IMR-90 (cell line): ENCODE data around the gene INPP5A. TPM values are rescaled to one million over a fixed set of nuclear protein-coding genes. Genes with fewer than 3 reads are reported as not detected.

Experiments
- ATAC-seq: fragments of 200-7000 bp; cut with Tn5 transposase; 2 replicates; pipeline ENCODE4 v1.9.1; 2020; ENCODE audit warnings: low read depth, mild to moderate bottlenecking, moderate library complexity
- BruUV-seq: library from RNA; stranded (reverse); fragments of 400-500 nt; replicated peaks from 2 replicates; lab custom pipeline; 2021; lab: Mats Ljungman, UMichigan
- CTCF ChIA-PET: fragments of 300-600 bp; formaldehyde crosslinking; extraction: SDS; loops from one replicate; lab custom pipeline; 2021; ENCODE audit warnings: antibody characterized with exemption; lab: Yijun Ruan, JAX
- POLR2A ChIA-PET: fragments of 300-600 bp; sonication (Branson Sonifier 250); formaldehyde crosslinking; loops from one replicate; lab custom pipeline; 2022; ENCODE audit warnings: antibody characterized with exemption; ENCODE audit not compliant: unreplicated experiment; lab: Charles Lee
- DNase-seq: peaks from one replicate; pipeline ENCODE4 v3.0.0; 2013
- H2AFZ ChIP-seq: replicated peaks from 2 replicates; pipeline ENCODE3; 2013; ENCODE audit warnings: low read length, mild to moderate bottlenecking; ENCODE audit not compliant: poor library complexity
- H2AK5ac ChIP-seq: 2 replicates; pipeline ENCODE4 v1.6.1; 2013; ENCODE audit warnings: low read depth, low read length, inconsistent platforms
- H2AK9ac ChIP-seq: replicated peaks from 2 replicates; pipeline ENCODE3; 2013; ENCODE audit warnings: mild to moderate bottlenecking, low read depth, low read length, moderate library complexity; ENCODE audit not compliant: poor library complexity
- H2BK120ac ChIP-seq: 2 replicates; pipeline ENCODE4 v1.6.1; 2013; ENCODE audit warnings: low read depth, low read length, inconsistent platforms
- H2BK15ac ChIP-seq: 3 replicates; pipeline ENCODE4 v1.6.1; 2013; ENCODE audit warnings: low read depth, low read length, inconsistent platforms
- H2BK20ac ChIP-seq: 2 replicates; pipeline ENCODE4 v1.6.1; 2013; ENCODE audit warnings: low read depth, mild to moderate bottlenecking, inconsistent platforms, low read length, moderate library complexity
- H2BK5ac ChIP-seq: 2 replicates; pipeline ENCODE4 v1.6.1; 2013; ENCODE audit warnings: mild to moderate bottlenecking, low read depth, low read length, inconsistent platforms; ENCODE audit not compliant: poor library complexity, severe bottlenecking
- H3K14ac ChIP-seq: replicated peaks from 2 replicates; pipeline ENCODE4 v1.6.1; 2013; ENCODE audit warnings: low read depth, low read length, inconsistent platforms
- H3K18ac ChIP-seq: 2 replicates; pipeline ENCODE4 v1.6.1; 2013; ENCODE audit warnings: low read depth, low read length, control low read depth
- H3K23ac ChIP-seq: 2 replicates; pipeline ENCODE4 v1.6.1; 2013; ENCODE audit warnings: low read depth, low read length, inconsistent platforms
- H3K27ac ChIP-seq: 2 replicates; pipeline ENCODE4 v1.5.1; 2013; ENCODE audit warnings: mild to moderate bottlenecking, control low read depth, low read length; ENCODE audit not compliant: insufficient read depth
- H3K27me3 ChIP-seq: 2 replicates; pipeline ENCODE4 v1.6.1; 2013; ENCODE audit warnings: low read length; ENCODE audit not compliant: control insufficient read depth, insufficient read depth
- H3K36me3 ChIP-seq: 2 replicates; pipeline ENCODE4 v1.6.1; 2013; ENCODE audit warnings: low read length, mixed read lengths; ENCODE audit not compliant: control insufficient read depth, insufficient read depth
- H3K4ac ChIP-seq: 2 replicates; pipeline ENCODE4 v1.6.1; 2013; ENCODE audit warnings: low read depth, low read length, inconsistent platforms
- H3K4me1 ChIP-seq: 2 replicates; pipeline ENCODE4 v1.6.1; 2013; ENCODE audit warnings: low read length, mixed read lengths; ENCODE audit not compliant: control insufficient read depth, insufficient read depth
- H3K4me2 ChIP-seq: 2 replicates; pipeline ENCODE4 v1.6.1; 2013; ENCODE audit warnings: low read depth, mild to moderate bottlenecking, control low read depth, low read length, moderate library complexity
- H3K4me3 ChIP-seq: 2 replicates; pipeline ENCODE4 v1.5.1; 2013; ENCODE audit warnings: low read depth, mild to moderate bottlenecking, control low read depth, low read length, moderate library complexity; ENCODE audit not compliant: insufficient read depth
- H3K56ac ChIP-seq: 2 replicates; pipeline ENCODE4 v1.6.1; 2013; ENCODE audit warnings: low read length, inconsistent platforms; ENCODE audit not compliant: insufficient read depth; ENCODE audit errors: extremely low read depth
- H3K79me1 ChIP-seq, 2 experiments: 2 replicates each; pipeline ENCODE4 v1.6.1; 2013; ENCODE audit warnings: low read length in 2 of 2, inconsistent platforms in 1 of 2, low read depth in 1 of 2
- H3K9ac ChIP-seq: 2 replicates; pipeline ENCODE4 v1.6.1; 2013; ENCODE audit warnings: low read depth, low read length, control low read depth
- H3K9me1 ChIP-seq: 2 replicates; pipeline ENCODE4 v1.6.1; 2013; ENCODE audit warnings: low read length, inconsistent platforms; ENCODE audit not compliant: insufficient read depth
- H3K9me3 ChIP-seq: 2 replicates; pipeline ENCODE4 v1.6.1; 2013; ENCODE audit warnings: low read length; ENCODE audit not compliant: control insufficient read depth, insufficient read depth
- H4K20me1 ChIP-seq: 2 replicates; pipeline ENCODE4 v1.6.1; 2013; ENCODE audit warnings: low read length, inconsistent platforms; ENCODE audit not compliant: insufficient read depth
- H4K5ac ChIP-seq: 2 replicates; pipeline ENCODE4 v1.6.1; 2013; ENCODE audit warnings: mild to moderate bottlenecking, low read depth, low read length, control low read depth
- H4K8ac ChIP-seq, 2 experiments: 2 replicates each; pipeline ENCODE4 v1.6.1; 2013; ENCODE audit warnings: low read depth in 2 of 2, low read length in 2 of 2, control low read depth in 1 of 2, inconsistent platforms in 1 of 2
- H4K91ac ChIP-seq: 2 replicates; pipeline ENCODE4 v1.6.1; 2013; ENCODE audit warnings: low read depth, low read length, inconsistent platforms; ENCODE audit not compliant: insufficient read depth
- ELK1 ChIP-seq: fragments of 150-350 bp; IDR thresholded peaks from 2 replicates; pipeline ENCODE4 v1.6.1; 2016; ENCODE audit warnings: low read depth, mild to moderate bottlenecking, low read length, moderate library complexity, borderline replicate concordance
- MXI1 ChIP-seq: IDR thresholded peaks from 2 replicates; pipeline ENCODE4 v1.6.1; 2012; ENCODE audit warnings: low read depth, mild to moderate bottlenecking, low read length, moderate library complexity, borderline replicate concordance
- NFE2L2 ChIP-seq: fragments of 150-350 bp; IDR thresholded peaks from 2 replicates; pipeline ENCODE4 v1.6.1; 2016; ENCODE audit warnings: low read depth, mild to moderate bottlenecking, low read length
- RAD21 ChIP-seq: IDR thresholded peaks from 2 replicates; pipeline ENCODE4 v1.6.1; 2012; ENCODE audit warnings: low read length, improper control_type of control experiment
- WGBS, 2 experiments: methylation state at CpG; one replicate each; pipeline versions ENCODE4 v1.1.5 to v1.1.7; 2013; ENCODE audit warnings: missing lambda C conversion rate in 2 of 2; ENCODE audit not compliant: insufficient read length in 1 of 2; ENCODE audit errors: extremely low coverage in 2 of 2; 5-methylcytosine and 5-hydroxymethylcytosine counted together
- dilution Hi-C: fragments of 300-500 bp; cut with HindIII; formaldehyde crosslinking; loops from one replicate; pipeline ENCODE4 v1.14.3; 2018; ENCODE audit warnings: low sequenced_read_pairs; ENCODE audit not compliant: unreplicated experiment
- in situ Hi-C: fragments of 300-500 bp; cut with MboI; formaldehyde crosslinking; loops from 3 replicates; pipeline ENCODE4 v1.14.3; 2019; ENCODE audit warnings: low sequenced_read_pairs, inconsistent platforms, mixed read lengths
- intact Hi-C: fragments of 100-400 bp; cut with micrococcal nuclease; formaldehyde crosslinking; loops from 2 replicates; pipeline ENCODE4 v1.10.0; 2022
- polyA plus RNA-seq, 3 experiments: library from polyadenylated mRNA; depleted of rRNA; stranded (reverse); fragments of >200 nt; gene quantifications; 2 replicates each; pipeline ENCODE4 v1.2.3, GENCODE V29; 2012; ENCODE audit warnings: low replicate concordance in 1 of 3
- total RNA-seq: library from RNA; depleted of rRNA; stranded (reverse); fragments of >200 nt; gene quantifications from 2 replicates; pipeline ENCODE4 v1.2.3, GENCODE V29; 2012
- TF ChIP-seq, protein P1 (sequence below): fragments of 150-350 bp; IDR thresholded peaks from 2 replicates; pipeline ENCODE4 v1.6.1; 2017; ENCODE audit warnings: mild to moderate bottlenecking, antibody characterized with exemption, low read length, low read depth

Gene INPP5A
- total and polyA plus RNA-seq, 2 of the 4 experiments (the other 2 are of a cell fraction) = 21.4 to 36.7 TPM

- Histone ChIP-seq H3K14ac (no peak overlapping the region), H3K18ac (no peak overlapping the region), H2AK9ac (no peak overlapping the region), H3K27ac (no peak overlapping the region), H3K4me2 (no peak overlapping the region), H3K9me3 (no peaks in the 10 kb centered on the region), H3K23ac (no peak overlapping the region), H3K4me3 (no peak overlapping the region), H3K9me1 (no peaks in the 10 kb centered on the region), H3K36me3 (no peaks in the 10 kb centered on the region), H2BK120ac (no peak overlapping the region), H2BK5ac (no peak overlapping the region), H4K20me1 (no peaks in the 10 kb centered on the region), H2BK15ac (no peak overlapping the region), H4K8ac (no peak overlapping the region), H3K4me1 (no peaks in the 10 kb centered on the region), H3K56ac (no peak overlapping the region), H2BK20ac (no peak overlapping the region), H3K4ac (no peak overlapping the region), H4K5ac (no peak overlapping the region), H2AFZ (no peak overlapping the region), H3K27me3 (peaks cover 44% of the 10 kb centered on the region), H3K79me1 (no peaks in the 10 kb centered on the region), H3K9ac (no peak overlapping the region), H2AK5ac (no peak overlapping the region), H4K91ac (no peak overlapping the region)
- 78% methylated on average over 13 of the region's 17 CpGs; no CpG with 5 or more reads in 1 of the 2 experiments for WGBS, 2 experiments
- BruUV-seq = no TSS peak
- ATAC-seq (no peak), DNase-seq (no peak)
- dilution Hi-C loops (no loop called here), in situ Hi-C loops (no loop called here), intact Hi-C loops (no loop called here)
- CTCF ChIA-PET = no interaction called here
- POLR2A ChIA-PET = no interaction called here
- TF ChIP-seq NFE2L2 (no peak), MXI1 (no peak), ELK1 (no peak), RAD21 (no peak)
- TF ChIP-seq, protein P1, sequence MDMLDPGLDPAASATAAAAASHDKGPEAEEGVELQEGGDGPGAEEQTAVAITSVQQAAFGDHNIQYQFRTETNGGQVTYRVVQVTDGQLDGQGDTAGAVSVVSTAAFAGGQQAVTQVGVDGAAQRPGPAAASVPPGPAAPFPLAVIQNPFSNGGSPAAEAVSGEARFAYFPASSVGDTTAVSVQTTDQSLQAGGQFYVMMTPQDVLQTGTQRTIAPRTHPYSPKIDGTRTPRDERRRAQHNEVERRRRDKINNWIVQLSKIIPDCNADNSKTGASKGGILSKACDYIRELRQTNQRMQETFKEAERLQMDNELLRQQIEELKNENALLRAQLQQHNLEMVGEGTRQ = no peak
These were observed 255.2 kb downstream of the INPP5A start for GRCh38 chr10:132792796-132793195.
